SK-N-SH (cell line): Measurements from ENCODE around the gene COL8A1.

Source experiments
- CTCF ChIP-seq: fragments of 200-600 bp; sonication (generic); IDR thresholded peaks from 2 replicates; pipeline ENCODE4 v1.6.1; 2017; ENCODE audit warnings: antibody characterized with exemption, mild to moderate bottlenecking, moderate library complexity
- GATA2 ChIP-seq: sonication (generic); formaldehyde crosslinking; IDR thresholded peaks from 2 replicates; pipeline ENCODE4 v1.5.0; 2020; ENCODE audit warnings: mild to moderate bottlenecking, missing genetic modification reagents
- MAX ChIP-seq: IDR thresholded peaks from 2 replicates; pipeline ENCODE4 v1.4.0; 2012; ENCODE audit warnings: low read depth
- MEF2A ChIP-seq: IDR thresholded peaks from 2 replicates; pipeline ENCODE4 v1.4.0; 2012; ENCODE audit warnings: low read depth, borderline replicate concordance
- POLR2AphosphoS5 ChIP-seq: IDR thresholded peaks from 2 replicates; pipeline ENCODE4 v1.6.1; 2012; ENCODE audit warnings: low read depth, low read length
- RAD21 ChIP-seq: IDR thresholded peaks from 2 replicates; pipeline ENCODE4 v1.6.1; 2012; ENCODE audit warnings: mild to moderate bottlenecking, low read length
- RCOR1 ChIP-seq: fragments of 150-350 bp; IDR thresholded peaks from 2 replicates; pipeline ENCODE4 v1.6.1; 2017; ENCODE audit warnings: antibody characterized with exemption, low read length
- RXRA ChIP-seq: IDR thresholded peaks from 2 replicates; pipeline ENCODE4 v1.4.0; 2012; ENCODE audit warnings: low read depth, mild to moderate bottlenecking, borderline replicate concordance

- TF ChIP-seq RAD21 = no peak
- TF ChIP-seq RCOR1 = no peak
- TF ChIP-seq POLR2AphosphoS5 = no peak
- no peak for TF ChIP-seq CTCF
- no peak for TF ChIP-seq MAX
- TF ChIP-seq MEF2A = no peak
- no peak for TF ChIP-seq GATA2 (CRISPR knock-in tag)
- TF ChIP-seq RXRA = no peak
Measured at GRCh38 chr3:99633887-99634558, 4.4 kb upstream of the COL8A1 start.
